Keratinocyte (primary cell): ENCODE data around the gene ANXA3. TPM values are rescaled to one million over a fixed set of nuclear protein-coding genes. Genes with fewer than 3 reads are reported as not detected.

Experiments used
- DNase-seq: peaks from one replicate; pipeline ENCODE4 v3.0.0-alpha.2; 2011; ENCODE audit warnings: low read depth, missing footprints, low spot score
- FAIRE-seq: peaks from 2 replicates; lab custom pipeline; 2011; peaks lifted over from hg19 to GRCh38; lab: Jason Lieb, UNC
- H2AFZ ChIP-seq: 2 replicates; pipeline ENCODE4 v1.6.0; 2012; ENCODE audit warnings: low read length, control low read depth, inconsistent platforms; ENCODE audit not compliant: control insufficient read depth
- H3K27ac ChIP-seq: 2 replicates; pipeline ENCODE4 v1.5.1; 2011; ENCODE audit warnings: low read length; ENCODE audit not compliant: control insufficient read depth, insufficient read depth
- H3K27me3 ChIP-seq: 3 replicates; pipeline ENCODE4 v1.6.0; 2011; ENCODE audit warnings: low read length; ENCODE audit not compliant: control insufficient read depth, insufficient read depth; ENCODE audit errors: extremely low read depth
- H3K36me3 ChIP-seq, 2 experiments: 2 replicates in 1 of 2; 3 replicates in 1 of 2; pipeline ENCODE4 v1.5.1; 2011; ENCODE audit warnings: low read length in 2 of 2, mild to moderate bottlenecking in 1 of 2; ENCODE audit not compliant: control insufficient read depth in 2 of 2, insufficient read depth in 2 of 2; ENCODE audit errors: extremely low read depth in 1 of 2
- H3K4me1 ChIP-seq: 3 replicates; pipeline ENCODE4 v1.5.1; 2011; ENCODE audit warnings: low read length; ENCODE audit not compliant: control insufficient read depth, insufficient read depth; ENCODE audit errors: extremely low read depth
- H3K4me2 ChIP-seq: 3 replicates; pipeline ENCODE4 v1.6.0; 2011; ENCODE audit warnings: low read depth, low read length; ENCODE audit not compliant: control insufficient read depth, insufficient read depth; ENCODE audit errors: extremely low read depth
- H3K4me3 ChIP-seq, 3 experiments: fragments of 200-600 bp in 1 of 3; sonication (generic) in 1 of 3; 2 replicates in 2 of 3; 3 replicates in 1 of 3; pipeline ENCODE4 v1.5.1; 2011 to 2016; ENCODE audit warnings: low read length in 3 of 3, mild to moderate bottlenecking in 3 of 3, control low read depth in 2 of 3, inconsistent platforms in 1 of 3, low read depth in 1 of 3, mixed read lengths in 1 of 3, mixed run types in 1 of 3, moderate library complexity in 1 of 3; ENCODE audit not compliant: control insufficient read depth in 2 of 3, insufficient read depth in 2 of 3; ENCODE audit errors: extremely low read depth in 1 of 3
- H3K79me2 ChIP-seq: 2 replicates; pipeline ENCODE4 v1.6.0; 2012; ENCODE audit warnings: low read length; ENCODE audit not compliant: control insufficient read depth, insufficient read depth
- H3K9ac ChIP-seq: 3 replicates; pipeline ENCODE4 v1.6.0; 2011; ENCODE audit warnings: low read length; ENCODE audit not compliant: control insufficient read depth, insufficient read depth; ENCODE audit errors: extremely low read depth
- H3K9me1 ChIP-seq: 3 replicates; pipeline ENCODE4 v1.6.0; 2011; ENCODE audit warnings: low read length; ENCODE audit not compliant: control insufficient read depth, insufficient read depth; ENCODE audit errors: extremely low read depth
- H3K9me3 ChIP-seq: 2 replicates; pipeline ENCODE4 v1.5.1; 2012; ENCODE audit warnings: low read depth, low read length; ENCODE audit not compliant: control insufficient read depth
- H4K20me1 ChIP-seq: 3 replicates; pipeline ENCODE4 v1.6.0; 2011; ENCODE audit warnings: low read length; ENCODE audit not compliant: control insufficient read depth, insufficient read depth; ENCODE audit errors: extremely low read depth
- CTCF ChIP-seq, 3 experiments: IDR thresholded peaks in 1 of 3; conservative IDR thresholded peaks in 1 of 3; optimal IDR thresholded peaks in 1 of 3; 2 replicates in 2 of 3; 3 replicates in 1 of 3; pipeline versions ENCODE3 to v1.5.1; 2011; ENCODE audit warnings: low read length in 3 of 3, mild to moderate bottlenecking in 3 of 3, moderate library complexity in 2 of 3, control low read depth in 1 of 3, inconsistent platforms in 1 of 3; ENCODE audit not compliant: insufficient read depth in 2 of 3; ENCODE audit errors: extremely low read depth in 1 of 3
- EZH2 ChIP-seq: IDR thresholded peaks from one replicate; pipeline ENCODE4 v1.6.1; 2012; ENCODE audit warnings: inconsistent platforms, mild to moderate bottlenecking, low read length, moderate library complexity
- dilution Hi-C: fragments of 300-500 bp; cut with MboI; formaldehyde crosslinking; loops from one replicate; pipeline ENCODE4 v1.7.0; 2020; ENCODE audit warnings: low sequenced_read_pairs; ENCODE audit not compliant: extremely low pct_ligation_motif_present
- polyA plus RNA-seq, 5 experiments: library from polyadenylated mRNA; depleted of rRNA in 3 of 5; stranded (reverse) in 3 of 5; stranded (forward) in 1 of 5; unstranded in 1 of 5; fragments of >200 nt; gene quantifications; 1 replicate in 1 of 5; 2 replicates in 3 of 5; 3 replicates in 1 of 5; pipeline versions ENCODE4 v1.2.1 to v1.2.3, GENCODE V29; 2011 to 2012; ENCODE audit warnings: missing spikeins in 2 of 5, low read depth in 1 of 5, low replicate concordance in 1 of 5

Gene ANXA3
- polyA plus RNA-seq, 1 donor (not counting 4 experiments of a cell fraction or from before 2014, with no cell fraction given), result 463 TPM

GRCh38 chr4:78644744-78645330, 93.3 kb downstream of the ANXA3 start:
- Histone ChIP-seq H3K27ac (peak overlapping the region; percentile 96), H3K4me2 (peak overlapping the region; percentile 91), H3K9me3 (no peaks in the 10 kb centered on the region), H3K9ac (peak overlapping the region; percentile 76), H3K4me1 (peaks cover 27% of the 10 kb centered on the region), H3K4me3 (peak overlapping the region in 2 of 3 experiments; percentile 51 to 59), H3K9me1 (no peaks in the 10 kb centered on the region), H2AFZ (peak overlapping the region; percentile 83), H3K79me2 (no peaks in the 10 kb centered on the region), H3K27me3 (no peaks in the 10 kb centered on the region), H3K36me3 (no peaks in the 10 kb centered on the region), H4K20me1 (no peaks in the 10 kb centered on the region)
- FAIRE-seq (peak; percentile 93), DNase-seq (peak; percentile 65)
- TF ChIP-seq CTCF (optimal IDR thresholded peaks at IDR 0.05 in 1 of 3, IDR thresholded peaks at IDR 0.05 in 1 of 3, conservative IDR thresholded peaks at IDR 0.05 in 1 of 3; ENCODE audit: extremely low read depth in 1 of 3, insufficient read depth in 2 of 3, low read length in 3 of 3) (peak; percentile 86 to 97 (median 89)), EZH2 (no peak)
- dilution Hi-C loops, result no loop called here

- Histone ChIP-seq H3K4me2 (peak overlapping the region; percentile 91), H3K4me3 (peak overlapping the region; percentile 21 to 59 (median 51)), H3K9ac (peak overlapping the region; percentile 76), H3K9me1 (peaks cover 3% of the 10 kb centered on the region), H3K4me1 (peaks cover 39% of the 10 kb centered on the region), H4K20me1 (no peaks in the 10 kb centered on the region), H3K27ac (peak overlapping the region; percentile 96), H3K9me3 (no peaks in the 10 kb centered on the region), H3K79me2 (no peaks in the 10 kb centered on the region), H3K27me3 (no peaks in the 10 kb centered on the region), H2AFZ (peak overlapping the region; percentile 83), H3K36me3 (no peaks in the 10 kb centered on the region)
- dilution Hi-C loops, result no loop called here
- FAIRE-seq (peak; percentile 97), DNase-seq (peak; percentile 84)
- TF ChIP-seq EZH2, result no peak
- TF ChIP-seq CTCF (optimal IDR thresholded peaks at IDR 0.05 in 1 of 3, IDR thresholded peaks at IDR 0.05 in 1 of 3, conservative IDR thresholded peaks at IDR 0.05 in 1 of 3; ENCODE audit: extremely low read depth in 1 of 3, insufficient read depth in 2 of 3, low read length in 3 of 3), result no peak
Measured at GRCh38 chr4:78645853-78646757, 94.5 kb downstream of the ANXA3 start.
